ENCODE results near the gene HMGA1. TPM values are rescaled to one million over a fixed set of nuclear protein-coding genes. Genes with fewer than 3 reads are reported as not detected.

Gene HMGA1
- total RNA-seq, 2 donors from 2014 or later = 29.6 to 37.8 TPM

GRCh38 chr6:34218691-34219090, 18.0 kb upstream of the HMGA1 start:
- Histone ChIP-seq H3K36me3 (no peaks in the 10 kb centered on the region), H3K27me3 (no peaks in the 10 kb centered on the region), H3K27ac (no peak overlapping the region), H3K9me3 (no peaks in the 10 kb centered on the region), H3K4me1 (peaks cover 0 to 7% of the 10 kb centered on the region in 2 donors), H3K4me3 (no peak overlapping the region)
- TF ChIP-seq CTCF (IDR thresholded peaks at IDR 0.05) = no peak
- DNase-seq (ENCODE audit: low spot score) = no peak

DNA sequence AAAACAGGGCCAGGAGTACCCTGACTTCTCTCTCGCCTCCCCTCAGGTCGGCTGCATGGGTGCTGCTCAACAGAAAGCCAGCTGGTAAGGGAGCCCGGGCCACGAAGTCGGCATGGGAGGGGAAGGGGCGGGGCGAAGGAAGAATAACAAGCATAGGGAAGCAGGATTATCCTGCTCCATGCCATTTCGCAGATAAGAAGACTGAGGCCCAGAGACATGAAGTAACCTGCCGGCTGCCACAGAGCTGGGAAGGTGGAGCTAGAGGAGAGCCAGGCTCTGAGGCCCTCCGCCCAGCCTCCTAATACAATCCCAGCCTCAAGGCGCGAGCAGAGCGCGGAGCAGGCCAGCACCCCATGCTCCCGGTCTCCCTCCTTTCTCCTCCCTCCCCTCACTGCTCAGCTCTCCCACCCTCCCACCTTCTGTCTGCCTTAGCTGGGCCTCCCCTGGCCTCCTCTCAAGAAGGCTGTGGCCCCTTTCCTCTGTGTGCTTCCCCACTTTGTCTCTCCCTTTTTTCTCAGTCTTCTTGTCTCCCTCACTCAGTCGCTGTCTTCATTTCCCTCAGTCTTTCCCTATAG, 13.2 kb upstream of the HMGA1 start:
- no peaks in the 10 kb centered on the region for H3K27me3 ChIP-seq
- no peak for DNase-seq (ENCODE audit: low spot score)
- no peak for TF ChIP-seq CTCF (IDR thresholded peaks at IDR 0.05)
- no peaks in the 10 kb centered on the region for H3K36me3 ChIP-seq
- H3K9me3 ChIP-seq = no peaks in the 10 kb centered on the region
- H3K4me3 ChIP-seq = peak overlapping the region in 1 of 2 donors; percentile 69
- peaks cover 0 to 14% of the 10 kb centered on the region in 2 donors for H3K4me1 ChIP-seq
- peak overlapping the region; percentile 93 to 94 for H3K27ac ChIP-seq

DNA sequence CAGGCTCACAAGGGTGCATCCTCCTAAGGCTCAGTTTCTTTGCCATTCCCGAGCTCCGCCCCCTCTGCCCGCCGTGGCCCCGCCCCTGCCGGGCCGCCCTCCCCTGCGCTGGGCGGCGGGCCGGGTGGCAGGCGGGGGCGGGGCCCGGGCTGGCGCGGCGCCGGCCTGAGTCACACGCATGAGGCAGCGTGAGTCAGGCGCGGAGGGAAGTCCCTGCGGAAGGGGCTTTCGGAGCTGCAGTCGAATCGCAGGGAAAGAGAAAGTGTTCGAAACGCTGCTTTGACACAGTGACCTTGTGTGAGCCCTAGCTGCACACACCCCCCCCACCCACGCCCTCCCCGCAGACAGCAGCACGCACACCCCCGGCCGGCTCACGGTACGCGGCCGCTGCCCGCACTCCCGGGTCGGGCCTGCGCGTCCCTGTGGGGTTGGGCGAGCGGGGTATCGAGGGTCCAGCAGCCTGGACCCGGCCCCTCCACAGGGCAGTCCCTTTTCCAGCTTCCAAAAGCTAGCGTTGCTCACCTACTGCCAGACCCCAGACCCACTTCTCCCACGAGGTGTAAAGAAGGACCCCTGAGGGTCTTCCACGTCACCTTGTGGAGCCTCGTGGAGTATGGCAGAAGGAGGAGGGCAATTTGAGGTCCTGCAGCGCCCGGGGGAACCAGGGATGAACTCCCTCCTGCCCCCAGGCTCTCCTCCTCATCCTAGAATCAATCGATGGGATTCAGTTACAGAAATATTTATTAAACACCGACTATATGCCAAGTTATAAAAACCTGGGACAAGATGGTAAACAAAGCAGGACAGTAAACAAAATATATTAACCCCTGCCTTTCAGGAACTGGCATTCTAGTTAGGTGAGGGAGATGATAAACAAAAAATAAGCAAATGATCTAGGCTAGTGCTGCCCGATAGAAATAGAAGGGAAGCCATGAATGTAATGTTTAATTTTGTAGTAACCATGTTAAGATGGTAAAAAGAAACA, 12.4 kb upstream of the HMGA1 start:
- Histone ChIP-seq H3K4me1 (peaks cover 0 to 14% of the 10 kb centered on the region in 2 donors), H3K4me3 (peak overlapping the region; percentile 46 to 69), H3K9me3 (no peaks in the 10 kb centered on the region), H3K36me3 (no peaks in the 10 kb centered on the region), H3K27me3 (no peaks in the 10 kb centered on the region), H3K27ac (peak overlapping the region; percentile 93 to 94)
- peak; percentile 93 for DNase-seq (ENCODE audit: low spot score)
- no peak for TF ChIP-seq CTCF (IDR thresholded peaks at IDR 0.05)

DNA sequence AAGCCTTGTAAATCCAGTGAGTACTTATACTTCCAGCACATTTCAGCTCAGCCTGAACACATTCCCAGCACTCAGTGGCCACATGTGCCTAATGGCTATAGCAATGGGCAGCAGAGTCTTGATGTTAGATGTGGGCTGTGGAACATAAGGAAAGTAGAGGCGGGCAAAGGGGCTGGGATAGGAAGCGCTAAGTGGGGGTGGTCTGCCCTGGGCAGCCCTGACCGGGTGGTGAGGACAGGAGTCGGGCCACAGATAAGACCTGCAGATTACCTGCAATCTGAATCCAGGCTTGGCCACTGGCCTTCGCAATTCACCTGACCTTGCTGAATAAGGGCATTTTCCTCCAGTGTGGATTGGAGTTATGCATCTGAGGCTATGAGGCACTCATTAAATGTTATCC, 11.1 kb upstream of the HMGA1 start:
- TF ChIP-seq CTCF (IDR thresholded peaks at IDR 0.05) = no peak
- no peak for DNase-seq (ENCODE audit: low spot score)
- peaks cover 0 to 14% of the 10 kb centered on the region in 2 donors for H3K4me1 ChIP-seq
- no peak overlapping the region for H3K27ac ChIP-seq
- H3K36me3 ChIP-seq = no peaks in the 10 kb centered on the region
- no peaks in the 10 kb centered on the region for H3K27me3 ChIP-seq
- H3K4me3 ChIP-seq = no peak overlapping the region
- no peaks in the 10 kb centered on the region for H3K9me3 ChIP-seq

GRCh38 chr6:34226066-34226465, 10.6 kb upstream of the HMGA1 start:
- no peak for TF ChIP-seq CTCF (IDR thresholded peaks at IDR 0.05)
- no peaks in the 10 kb centered on the region for H3K9me3 ChIP-seq
- no peaks in the 10 kb centered on the region for H3K36me3 ChIP-seq
- H3K27ac ChIP-seq = no peak overlapping the region
- H3K27me3 ChIP-seq = no peaks in the 10 kb centered on the region
- no peak overlapping the region for H3K4me3 ChIP-seq
- peaks cover 0 to 14% of the 10 kb centered on the region in 2 donors for H3K4me1 ChIP-seq
- no peak for DNase-seq (ENCODE audit: low spot score)

Data from right atrium auricular region (tissue), 2 donors.